GM18907 (cell line): ENCODE data around the gene PRKAB1.
A peak's percentile ranks its signal among the peaks of the same experiment; 100 is the strongest.

Experiments
- ATAC-seq: cut with Tn5 transposase; IDR thresholded peaks from one replicate; pipeline ENCODE4 v1.9.1; 2021; ENCODE audit warnings: mild to moderate bottlenecking, moderate library complexity; ENCODE audit not compliant: unreplicated experiment

Gene PRKAB1

DNA sequence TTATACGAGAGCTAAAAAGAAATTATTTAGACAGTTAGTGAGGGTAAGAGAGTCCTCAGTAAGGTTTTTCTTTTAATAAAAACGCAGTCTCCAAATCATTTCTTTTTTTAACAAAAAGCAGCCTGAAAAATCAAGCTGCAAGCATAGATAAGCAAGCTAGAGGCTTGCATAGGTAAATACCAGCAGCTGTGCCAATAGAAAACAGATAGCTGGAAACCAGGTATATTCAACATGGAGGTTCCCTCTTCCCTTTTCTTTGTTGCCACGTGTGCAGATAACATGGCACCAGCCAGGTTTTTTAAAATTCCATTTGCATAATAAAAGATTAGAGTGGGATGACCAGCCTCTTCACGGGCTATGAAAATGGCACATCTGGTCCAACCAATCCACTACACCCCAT, 6.1 kb upstream of the PRKAB1 start:
- ATAC-seq: no peak

DNA sequence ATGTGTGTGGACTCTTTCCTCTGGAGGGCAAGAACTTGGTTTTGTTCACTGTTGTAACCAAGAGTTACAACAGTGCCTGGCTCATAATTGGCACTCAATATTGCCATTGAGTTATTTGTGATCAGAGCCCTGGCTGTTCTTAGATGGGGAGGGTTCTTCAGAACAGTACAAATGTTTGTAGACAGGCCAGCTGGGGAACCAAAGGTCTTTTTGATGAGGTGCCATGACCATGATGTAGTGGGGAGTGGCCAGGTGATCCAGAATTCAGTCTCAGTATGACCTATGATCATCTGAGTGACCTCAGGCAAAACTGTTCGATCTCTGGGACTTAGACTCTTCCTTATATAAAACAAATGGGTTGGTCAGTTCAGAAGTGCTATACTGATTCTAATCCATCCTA, 3.3 kb upstream of the PRKAB1 start:
- no peak for ATAC-seq

DNA sequence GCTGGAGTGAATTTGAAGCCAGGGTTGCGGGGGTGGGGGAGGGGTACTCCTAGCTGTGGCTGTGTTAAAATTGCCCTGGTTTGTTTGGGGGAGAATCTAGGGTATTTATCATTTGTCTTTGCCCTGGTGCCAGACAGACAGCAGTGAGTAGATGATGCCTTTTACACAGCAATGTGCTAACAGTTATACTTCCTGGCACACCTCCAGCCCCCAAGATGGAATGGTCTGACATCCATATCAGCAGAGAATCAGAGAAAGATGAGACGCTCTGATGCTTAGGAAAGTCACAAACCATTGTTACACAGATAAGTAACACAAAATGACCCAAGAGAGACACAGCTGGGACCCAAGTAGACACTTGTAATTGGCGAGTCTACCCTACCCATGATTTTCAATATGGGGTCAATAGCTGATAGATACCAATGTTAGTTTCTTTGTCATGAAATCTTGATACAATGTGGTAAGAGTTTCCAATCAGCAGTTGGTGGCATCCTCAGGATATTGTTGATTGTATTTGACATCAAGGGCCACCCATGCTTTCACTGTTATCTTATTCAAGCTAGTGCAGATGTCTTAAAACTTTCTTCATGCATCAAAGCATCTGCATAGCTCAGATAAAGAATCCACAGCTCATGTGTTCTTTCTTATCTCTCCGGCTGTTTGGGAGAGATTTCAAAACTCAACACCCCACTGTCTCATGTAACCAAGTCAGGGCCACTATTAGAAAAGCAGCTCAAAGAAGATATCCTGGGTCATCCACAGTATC, 2.6 kb upstream of the PRKAB1 start:
- no peak for ATAC-seq

DNA sequence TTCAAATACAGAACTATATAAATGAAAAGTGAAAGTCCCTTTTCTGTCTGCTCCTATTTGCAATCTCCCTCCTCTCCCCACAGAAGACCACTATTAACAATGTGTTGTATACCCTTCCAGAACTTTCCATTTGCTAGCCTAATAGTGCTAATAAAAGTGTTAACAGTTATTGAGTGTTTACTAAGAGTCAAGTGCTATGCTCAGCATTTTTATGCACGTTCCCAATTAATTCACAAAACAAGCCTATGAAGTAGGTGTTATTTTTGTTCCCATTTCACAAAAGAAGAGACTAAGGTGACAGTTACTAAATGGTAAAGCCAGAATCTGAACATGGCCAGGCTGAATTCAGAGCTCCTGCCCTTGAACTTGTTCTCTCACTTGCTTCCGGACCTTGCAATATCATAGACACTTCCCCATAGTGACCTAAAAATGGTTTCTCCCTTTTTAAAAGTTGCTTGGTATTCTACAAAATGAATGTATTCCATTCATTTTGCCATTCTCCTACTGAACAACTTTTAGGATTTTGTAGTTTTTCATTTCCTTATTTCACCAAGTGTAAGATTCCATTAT, 1.6 kb upstream of the PRKAB1 start:
- no peak for ATAC-seq

DNA sequence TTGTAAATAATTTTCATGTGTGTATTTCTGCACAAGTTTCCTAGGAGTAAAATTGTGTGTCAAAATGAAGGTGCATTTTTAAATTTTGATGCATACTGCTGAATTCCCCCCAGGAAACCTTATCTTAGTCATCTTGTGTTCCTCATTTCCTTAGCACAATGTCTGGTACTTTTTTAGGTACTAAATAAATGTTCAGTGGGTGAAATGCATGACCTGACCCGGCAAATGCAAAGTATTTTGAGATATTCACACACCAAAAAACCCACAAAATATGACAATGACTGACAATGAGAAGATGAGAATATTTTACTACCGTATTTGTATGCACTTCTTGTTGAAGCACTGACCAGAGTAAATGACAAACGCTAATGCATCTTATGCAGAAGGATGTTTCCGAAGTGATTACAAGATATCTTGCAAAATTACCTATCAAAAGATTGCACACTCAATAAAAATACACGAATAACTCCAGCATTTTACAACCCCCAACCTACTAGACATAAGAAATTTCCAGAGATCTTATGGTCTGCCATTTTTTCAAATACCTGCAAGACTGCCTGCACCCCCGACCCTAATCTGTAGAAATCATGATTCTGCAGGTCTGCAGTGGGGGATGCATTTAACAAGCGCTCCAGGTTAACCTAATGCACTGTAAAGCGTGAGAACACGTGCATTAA, 895 bp upstream of the PRKAB1 start:
- no peak for ATAC-seq

DNA sequence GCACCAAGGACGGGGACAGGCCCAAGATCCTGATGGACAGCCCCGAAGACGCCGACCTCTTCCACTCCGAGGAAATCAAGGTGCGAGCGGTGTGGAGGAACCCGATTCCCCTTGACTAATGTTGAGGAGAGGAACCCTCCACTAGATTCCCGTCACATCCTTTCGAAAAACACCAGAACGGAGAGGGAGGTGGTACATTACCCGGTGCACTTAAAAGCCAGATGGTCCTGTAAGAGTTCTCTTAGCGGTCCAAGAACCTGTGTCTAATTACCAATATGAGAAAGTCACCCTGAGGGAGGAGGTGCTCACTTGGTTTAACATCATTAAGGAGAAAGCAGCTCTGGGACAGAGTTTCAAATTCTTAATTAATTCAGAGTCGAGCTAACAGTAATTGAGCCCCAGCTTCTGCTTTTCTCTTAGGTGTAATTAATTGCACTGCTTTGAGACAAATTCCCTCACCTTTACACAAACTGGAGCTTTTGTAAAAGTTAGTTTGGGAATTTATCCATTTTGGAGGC, 450 bp downstream of the PRKAB1 start:
- ATAC-seq: no peak

DNA sequence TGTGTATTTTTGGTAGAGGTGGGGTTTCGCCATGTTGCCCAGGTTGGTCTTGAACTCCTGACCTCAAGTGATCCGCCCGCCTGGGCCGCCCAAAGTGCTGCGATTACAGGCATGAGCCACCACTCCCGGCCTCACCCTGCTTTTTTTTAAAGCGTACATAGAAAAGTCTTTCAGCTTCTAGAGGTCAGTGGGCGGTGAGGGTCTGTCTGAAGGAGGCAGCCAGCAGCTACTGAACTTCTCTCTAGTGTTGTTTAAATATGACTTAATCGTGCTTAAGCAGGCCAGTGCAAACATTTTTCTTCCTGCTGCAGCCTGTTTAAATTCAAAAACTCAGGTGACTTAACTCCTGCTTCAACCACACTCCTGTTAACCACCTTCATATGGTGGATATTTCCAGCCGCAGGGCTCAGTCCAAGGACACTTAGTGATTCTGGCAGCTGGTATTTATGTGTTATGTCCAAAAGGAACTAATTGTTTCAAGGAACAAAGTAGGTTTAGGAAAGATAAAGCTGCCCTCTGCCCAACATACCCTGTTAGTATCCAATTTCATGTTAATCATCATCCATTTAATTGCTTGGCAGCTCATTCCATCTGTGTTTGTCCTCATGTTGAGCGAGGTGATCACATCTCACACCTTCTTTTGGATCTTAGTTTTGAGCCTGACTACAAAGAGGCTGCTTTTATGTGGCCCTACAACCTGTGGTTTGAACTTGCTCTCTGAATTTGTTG, 2.0 kb downstream of the PRKAB1 start:
- ATAC-seq: no peak

DNA sequence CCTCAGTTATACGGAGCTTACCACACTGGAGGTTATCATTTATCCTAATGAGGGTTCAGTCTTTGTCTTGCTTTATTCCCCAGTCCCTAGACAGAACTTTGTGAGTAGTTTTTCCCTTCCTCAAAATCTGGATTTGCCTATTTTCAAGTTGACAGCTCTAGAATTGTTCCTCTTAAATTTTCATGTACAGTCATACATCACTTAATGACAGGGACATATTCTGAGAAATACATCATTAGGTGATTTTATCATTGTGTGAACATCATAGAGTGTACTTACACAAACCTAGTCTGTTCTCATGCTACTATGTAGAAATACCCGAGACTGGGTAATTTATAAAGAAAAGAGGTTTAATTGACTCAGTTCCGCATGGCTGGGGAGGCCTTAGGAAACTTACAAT, 3.1 kb downstream of the PRKAB1 start:
- no peak for ATAC-seq

DNA sequence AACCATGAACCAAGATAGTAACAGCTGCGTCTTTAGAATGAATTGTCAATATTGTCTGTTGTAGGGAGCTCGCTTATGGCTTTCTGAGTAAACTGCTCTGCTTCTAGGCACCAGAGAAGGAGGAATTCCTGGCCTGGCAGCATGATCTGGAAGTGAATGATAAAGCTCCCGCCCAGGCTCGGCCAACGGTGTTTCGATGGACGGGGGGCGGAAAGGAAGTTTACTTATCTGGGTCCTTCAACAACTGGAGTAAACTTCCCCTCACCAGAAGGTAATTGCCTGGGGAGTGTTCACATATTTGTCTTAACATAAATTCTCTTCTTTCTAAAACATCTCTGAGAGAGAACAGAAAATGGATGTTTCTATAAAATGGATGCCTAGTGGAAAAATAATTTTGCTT, 4.3 kb downstream of the PRKAB1 start:
- no peak for ATAC-seq

DNA sequence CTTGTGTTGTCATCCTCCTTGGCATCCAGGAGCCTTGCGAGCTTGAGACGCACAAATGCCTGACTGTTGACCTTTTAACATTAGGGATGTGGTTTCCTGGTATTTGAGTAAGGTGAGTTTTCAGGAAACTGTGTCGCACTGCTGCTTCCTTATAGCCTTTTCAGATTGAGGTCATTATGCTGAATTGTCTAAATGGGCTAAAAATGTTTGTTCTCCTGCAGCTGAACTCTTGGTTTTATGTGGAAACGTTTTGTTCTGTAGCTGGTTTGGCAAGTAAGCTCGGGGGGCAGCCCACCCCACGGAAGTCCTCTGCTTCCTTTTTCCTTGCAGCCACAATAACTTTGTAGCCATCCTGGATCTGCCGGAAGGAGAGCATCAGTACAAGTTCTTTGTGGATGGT, 5.7 kb downstream of the PRKAB1 start:
- ATAC-seq: no peak

DNA sequence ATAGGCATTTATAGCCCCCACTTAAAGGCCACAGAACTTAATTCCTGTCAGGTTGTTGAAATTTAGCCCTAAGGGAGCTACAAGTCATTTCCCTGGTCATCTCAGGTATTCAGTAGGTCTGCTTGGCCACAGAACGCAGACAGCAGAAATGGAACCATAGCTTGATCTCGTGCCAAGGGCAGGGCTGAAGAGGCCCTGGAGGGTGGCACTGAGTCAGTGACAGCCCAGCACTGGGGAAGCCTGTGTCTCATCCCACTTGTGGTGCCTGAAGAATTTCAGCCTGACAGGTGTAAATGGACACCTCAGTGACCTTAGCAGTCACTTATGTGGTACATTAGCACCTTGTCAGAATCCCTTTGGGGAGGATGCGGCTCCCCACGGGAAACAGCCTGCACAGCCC, 6.6 kb downstream of the PRKAB1 start:
- no peak for ATAC-seq

DNA sequence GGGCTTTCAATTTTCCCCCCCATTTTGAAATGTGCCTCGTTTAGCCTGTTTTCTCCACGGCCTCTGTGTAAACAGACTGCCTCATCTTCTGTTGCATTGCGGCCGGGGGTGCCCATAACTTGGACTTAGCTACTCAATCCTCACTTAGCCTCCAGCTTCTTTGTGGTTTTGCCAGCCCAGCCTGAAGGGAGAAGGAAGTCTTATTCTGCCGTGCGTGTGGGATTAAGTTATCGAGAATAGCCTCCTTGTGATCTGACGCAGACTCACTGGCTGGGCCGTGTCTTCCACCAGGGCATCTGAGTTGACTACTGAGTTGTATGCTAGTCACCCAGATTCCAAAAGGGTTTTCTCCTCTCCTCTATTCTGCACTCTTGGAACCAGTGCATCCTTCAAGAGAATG, 8.1 kb downstream of the PRKAB1 start:
- ATAC-seq: no peak

DNA sequence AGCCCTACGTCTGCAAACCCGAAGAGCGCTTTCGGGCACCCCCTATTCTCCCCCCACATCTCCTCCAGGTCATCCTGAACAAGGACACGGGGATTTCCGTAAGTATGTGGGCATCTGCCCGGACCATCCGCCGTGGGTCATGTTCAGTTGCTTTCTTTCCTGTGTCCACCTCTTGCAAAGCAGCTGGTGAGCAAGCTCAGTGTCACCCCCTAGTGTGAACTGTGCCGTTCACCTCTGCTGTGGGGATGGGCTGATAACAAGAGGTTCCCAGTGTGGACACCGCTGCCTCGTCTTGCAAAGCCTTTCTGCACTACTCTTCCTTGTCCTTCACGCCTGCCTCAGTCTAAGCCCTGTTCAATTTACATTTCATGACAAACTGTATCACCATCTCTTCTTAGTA, 8.6 kb downstream of the PRKAB1 start:
- ATAC-seq: no peak

DNA sequence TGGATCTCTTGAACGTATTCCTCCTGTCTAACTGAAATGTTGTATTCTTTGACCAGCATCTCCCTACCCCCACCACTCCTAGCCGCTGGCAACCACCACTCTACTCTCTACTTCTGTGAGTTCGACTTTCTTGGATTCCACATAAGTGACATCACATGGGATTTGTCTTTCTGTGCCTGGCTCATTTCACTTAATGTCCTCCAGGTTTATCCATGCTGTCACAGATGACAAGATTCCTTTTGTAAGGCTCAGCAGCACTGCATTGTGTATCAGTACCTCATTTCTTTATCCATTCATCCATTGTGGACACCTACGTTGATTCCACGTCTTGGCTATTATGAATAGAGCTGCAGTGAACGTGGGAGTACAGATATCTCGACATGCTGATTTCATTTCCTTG, 10.5 kb downstream of the PRKAB1 start:
- no peak for ATAC-seq

DNA sequence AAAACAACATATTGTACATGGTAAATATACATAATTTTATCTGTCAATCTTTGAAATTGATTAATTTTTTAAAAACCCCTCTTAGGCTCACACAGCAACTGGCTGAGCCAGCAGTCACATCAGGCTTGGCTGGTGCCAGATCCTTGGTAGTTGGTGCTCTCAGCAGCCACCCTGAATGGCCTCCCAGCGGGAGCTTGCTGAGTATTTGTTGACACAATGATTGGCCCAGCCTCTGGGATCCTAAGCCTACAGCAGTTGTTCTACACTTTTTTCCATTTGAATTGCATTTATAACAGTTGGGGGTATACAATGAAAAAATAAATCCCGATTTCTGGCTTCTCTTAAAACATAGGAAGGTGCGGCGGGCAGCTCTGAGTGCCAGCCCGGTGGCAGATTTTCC, 11.1 kb downstream of the PRKAB1 start:
- no peak for ATAC-seq

DNA sequence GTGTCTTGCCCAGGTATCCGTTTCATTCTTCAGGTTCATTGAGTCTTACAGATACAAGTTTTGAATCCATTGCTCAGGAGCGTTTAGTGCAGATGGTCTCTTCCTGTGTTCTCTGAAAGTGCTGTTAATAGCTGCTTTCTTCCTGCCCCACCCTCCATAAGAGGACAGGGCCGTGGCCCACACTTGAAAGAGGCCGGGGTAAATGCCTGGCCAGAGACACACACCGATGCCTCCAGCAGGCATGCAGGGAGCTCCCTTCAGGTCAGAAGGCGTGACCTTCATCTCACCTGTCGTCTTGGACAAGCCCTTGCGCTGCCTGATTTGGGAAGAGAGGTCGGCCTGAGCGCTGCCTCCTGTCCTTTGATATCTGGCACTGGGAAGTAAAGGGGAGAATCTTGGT, 11.6 kb downstream of the PRKAB1 start:
- no peak for ATAC-seq

DNA sequence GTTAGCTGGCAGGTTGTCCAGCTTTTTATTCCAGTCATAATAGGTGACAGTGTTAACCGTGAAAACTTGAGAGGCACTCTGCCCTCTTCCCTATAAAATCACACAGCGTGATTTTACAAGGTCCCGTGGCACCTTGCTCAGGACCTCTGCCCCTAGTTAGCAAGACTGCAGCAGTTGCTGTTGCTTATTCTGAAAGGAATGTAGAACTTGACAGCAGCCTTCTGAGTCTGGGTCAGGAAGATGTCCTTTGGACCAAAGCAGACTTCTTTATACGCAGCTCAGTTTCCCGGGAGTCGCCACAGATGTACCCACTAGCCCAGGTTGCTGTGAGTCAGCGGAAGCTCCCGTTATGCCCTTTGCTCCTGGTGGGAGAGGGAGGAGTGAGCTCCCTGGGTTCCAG, 13.2 kb downstream of the PRKAB1 start:
- no peak for ATAC-seq

DNA sequence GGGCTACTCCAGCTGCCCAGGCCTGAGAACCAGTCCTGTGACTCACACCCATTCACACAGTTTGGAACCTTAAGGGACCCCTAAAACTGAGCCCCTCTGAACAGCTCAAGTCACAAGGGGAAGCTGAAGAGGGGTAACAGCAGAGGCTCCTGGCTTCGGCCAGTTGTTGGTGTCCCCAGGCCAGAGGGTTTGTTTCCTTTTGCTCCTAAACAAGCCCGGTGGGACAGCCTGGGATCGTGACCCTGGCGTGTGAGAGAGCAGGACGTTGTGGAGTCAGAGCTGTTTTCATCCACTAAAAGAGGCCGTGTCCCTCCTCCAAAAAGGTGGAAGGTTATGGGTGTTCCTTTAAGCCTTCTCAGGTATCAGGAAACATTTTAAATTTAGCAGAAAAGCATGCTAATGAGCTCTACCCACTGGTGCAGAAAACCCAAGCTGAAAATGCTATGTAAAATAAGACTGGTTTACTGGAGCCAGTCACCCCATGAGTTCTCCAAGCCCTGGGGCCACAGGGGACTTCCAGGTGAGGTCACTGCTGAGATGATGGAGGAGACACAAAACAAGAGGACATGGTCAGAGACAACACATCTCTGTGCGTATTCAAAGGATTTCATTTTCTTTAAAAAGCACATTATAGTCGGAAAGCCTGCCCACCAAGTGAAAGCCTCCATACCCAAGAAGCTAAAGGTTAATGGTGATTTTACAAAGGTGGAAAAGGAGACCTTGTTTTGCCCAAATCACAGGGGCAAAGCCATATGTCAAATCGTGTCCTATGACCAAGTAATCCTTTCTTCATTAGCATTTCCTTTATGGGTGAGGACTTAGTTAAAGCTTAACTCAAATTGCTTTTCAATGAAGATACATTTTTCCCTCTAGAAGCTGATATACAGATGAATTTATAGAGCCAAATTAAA, 14.1 kb downstream of the PRKAB1 start:
- peak; percentile 65 for ATAC-seq

DNA sequence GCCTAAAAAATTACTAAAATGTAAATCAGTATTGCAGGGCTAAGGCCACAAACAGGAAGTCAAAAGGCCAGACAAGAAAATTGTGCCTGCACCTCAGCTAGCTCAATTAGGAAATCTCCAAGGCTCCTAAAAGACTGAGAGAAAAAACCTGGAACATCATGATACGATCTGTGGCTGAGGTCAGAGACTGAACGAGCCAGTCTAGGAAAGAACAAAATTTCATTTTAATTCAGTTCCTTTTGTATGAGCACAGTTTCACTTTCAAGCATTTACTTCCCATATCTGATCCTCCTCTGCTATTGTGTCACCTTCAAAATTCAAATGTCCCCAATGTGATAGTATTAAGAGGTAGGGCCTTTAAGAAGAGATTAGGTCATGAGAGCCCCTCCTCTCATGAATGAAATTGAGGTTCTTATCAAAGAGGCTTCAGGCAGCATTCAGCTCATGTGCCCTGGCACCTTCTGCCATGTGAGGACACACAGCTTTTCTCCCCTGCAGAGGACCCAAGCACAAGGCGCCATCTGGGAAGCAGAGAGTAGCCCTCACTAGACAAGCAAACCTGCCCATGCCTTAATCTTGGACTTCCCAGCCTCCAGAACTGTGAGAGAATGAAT, 14.8 kb downstream of the PRKAB1 start:
- ATAC-seq: no peak

DNA sequence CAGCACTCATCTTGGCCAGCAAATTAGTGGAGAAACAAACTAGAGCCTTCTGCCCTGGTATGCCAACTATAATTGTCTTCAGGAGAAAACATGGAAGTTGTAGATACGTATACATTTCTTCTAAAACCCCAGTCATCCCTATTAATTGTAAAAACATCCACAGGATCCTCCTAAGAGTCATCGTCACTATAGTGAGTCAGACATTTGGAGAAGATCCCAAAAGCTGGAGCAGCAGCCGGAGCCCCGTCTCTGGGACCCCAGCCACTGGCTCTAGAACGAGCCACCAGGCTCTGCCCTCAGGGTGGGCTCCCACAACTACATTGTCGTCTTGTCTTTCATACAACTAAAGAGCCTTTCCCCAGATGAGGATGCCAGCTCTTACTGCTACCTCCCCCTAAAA, 15.5 kb downstream of the PRKAB1 start:
- no peak for ATAC-seq
